Hepatocyte (in vitro differentiated cells): ENCODE results near the gene TMEM202. TPM values are rescaled to one million over a fixed set of nuclear protein-coding genes. Genes with fewer than 3 reads are reported as not detected.

ENCODE experiments used
- DNase-seq: peaks from one replicate; pipeline ENCODE4 v3.0.0-alpha.2; 2016; ENCODE audit warnings: low spot score
- H2AFZ ChIP-seq: fragments of 200-600 bp; sonication (generic); 2 replicates; pipeline ENCODE4 v1.6.0; 2016; ENCODE audit warnings: antibody characterized with exemption, mild to moderate bottlenecking
- H3K27ac ChIP-seq: fragments of 200-600 bp; sonication (generic); 2 replicates; pipeline ENCODE4 v1.5.1; 2016; ENCODE audit warnings: mild to moderate bottlenecking
- H3K27me3 ChIP-seq: fragments of 200-600 bp; sonication (generic); 2 replicates; pipeline ENCODE4 v1.6.1; 2016
- H3K36me3 ChIP-seq: fragments of 200-600 bp; sonication (generic); replicated peaks from 2 replicates; pipeline ENCODE4 v1.5.1; 2016; ENCODE audit warnings: low read depth; ENCODE audit not compliant: insufficient read depth
- H3K4me1 ChIP-seq: fragments of 200-600 bp; sonication (generic); 2 replicates; pipeline ENCODE4 v1.5.1; 2016; ENCODE audit warnings: mild to moderate bottlenecking, moderate library complexity; ENCODE audit not compliant: insufficient read depth
- H3K4me2 ChIP-seq: fragments of 200-600 bp; sonication (generic); 2 replicates; pipeline ENCODE4 v1.6.0; 2016
- H3K4me3 ChIP-seq: fragments of 200-600 bp; sonication (generic); 2 replicates; pipeline ENCODE4 v1.5.1; 2016; ENCODE audit warnings: mild to moderate bottlenecking
- H3K79me2 ChIP-seq: fragments of 200-600 bp; sonication (generic); 2 replicates; pipeline ENCODE4 v1.6.0; 2017; ENCODE audit warnings: mild to moderate bottlenecking
- H3K9me2 ChIP-seq: fragments of 200-600 bp; sonication (generic); replicated peaks from 2 replicates; pipeline ENCODE4 v1.6.0; 2017; ENCODE audit warnings: mild to moderate bottlenecking; ENCODE audit not compliant: insufficient read depth
- H3K9me3 ChIP-seq: fragments of 200-600 bp; sonication (generic); 2 replicates; pipeline ENCODE4 v1.5.1; 2016; ENCODE audit warnings: low read depth, mild to moderate bottlenecking
- H4K20me1 ChIP-seq: fragments of 200-600 bp; sonication (generic); 2 replicates; pipeline ENCODE4 v1.6.0; 2016; ENCODE audit warnings: mild to moderate bottlenecking; ENCODE audit not compliant: insufficient read depth, poor library complexity, severe bottlenecking
- CTCF ChIP-seq: fragments of 200-600 bp; sonication (generic); IDR thresholded peaks from 2 replicates; pipeline ENCODE4 v1.5.1; 2016; ENCODE audit warnings: antibody characterized with exemption, mild to moderate bottlenecking; ENCODE audit not compliant: poor library complexity
- EZH2 ChIP-seq: fragments of 200-600 bp; sonication (generic); IDR thresholded peaks from 2 replicates; pipeline ENCODE4 v1.6.1; 2016; ENCODE audit warnings: antibody characterized with exemption, mild to moderate bottlenecking, borderline replicate concordance
- EZH2phosphoT487 ChIP-seq: fragments of 200-600 bp; sonication (generic); IDR thresholded peaks from one replicate; pipeline ENCODE4 v1.6.1; 2018; ENCODE audit warnings: antibody characterized with exemption, mild to moderate bottlenecking, low read depth, moderate library complexity; ENCODE audit not compliant: unreplicated experiment, severe bottlenecking
- WGBS: methylation state at CpG from one replicate; pipeline ENCODE4 v1.1.6; 2016; ENCODE audit warnings: low lambda C conversion rate; ENCODE audit errors: missing lambda C conversion rate; 5-methylcytosine and 5-hydroxymethylcytosine counted together
- polyA plus RNA-seq: library from polyadenylated mRNA; unstranded; fragments of >200 nt; fragmentation: Nextera tagmentation; extraction: Ambion mirVana; gene quantifications from 2 replicates; pipeline ENCODE4 v1.2.1, GENCODE V29; 2016
- total RNA-seq: library from RNA; depleted of rRNA; stranded (reverse); fragments of >200 nt; gene quantifications from 2 replicates; pipeline ENCODE4 v1.2.3, GENCODE V29; 2014

TMEM202 gene
- total RNA-seq (not detected in 2 replicates), polyA plus RNA-seq (not detected in 2 replicates)

GRCh38 chr15:72397796-72398588 is at the start of gene TMEM202:
TSS of gene TMEM202 (plus strand) at chr15:72398305. CDS start at chr15:72398327, 22 bp downstream.
- Histone ChIP-seq H2AFZ (no peak within 1 kb of the TSS), H3K36me3 (no peaks in the 10 kb centered on the region), H3K27ac (no peak within 1 kb of the TSS), H3K4me2 (no peak within 1 kb of the TSS), H3K9me3 (no peaks in the 10 kb centered on the region), H3K4me3 (no peak within 1 kb of the TSS), H3K9me2 (no peaks in the 10 kb centered on the region), H4K20me1 (no peaks in the 10 kb centered on the region), H3K79me2 (no peaks in the 10 kb centered on the region), H3K27me3 (peaks cover 10% of the 10 kb centered on the region), H3K4me1 (no peaks in the 10 kb centered on the region)
- TF ChIP-seq CTCF (no peak), EZH2phosphoT487 (no peak), EZH2 (no peak)
- WGBS = 77% methylated on average over 4 of the region's 4 CpGs
- no peak for DNase-seq

- TF ChIP-seq CTCF (no peak), EZH2 (no peak), EZH2phosphoT487 (no peak)
- H3K36me3 ChIP-seq = peaks cover 4% of the 10 kb centered on the region
- H3K9me2 ChIP-seq = no peaks in the 10 kb centered on the region
- H3K79me2 ChIP-seq = peaks cover 17% of the 10 kb centered on the region
- no peaks in the 10 kb centered on the region for H3K9me3 ChIP-seq
- no peak overlapping the region for H3K27ac ChIP-seq
- 94% methylated on average over 2 of the region's 2 CpGs for WGBS
- H3K4me3 ChIP-seq = no peak overlapping the region
- H4K20me1 ChIP-seq = peaks cover 18% of the 10 kb centered on the region
- no peaks in the 10 kb centered on the region for H3K27me3 ChIP-seq
- no peak overlapping the region for H3K4me2 ChIP-seq
- DNase-seq = no peak
- H3K4me1 ChIP-seq = no peaks in the 10 kb centered on the region
- no peak overlapping the region for H2AFZ ChIP-seq
These were observed 44.8 kb upstream of the TMEM202 start for GRCh38 chr15:72353266-72353665.

- TF ChIP-seq EZH2 (no peak), CTCF (no peak), EZH2phosphoT487 (no peak)
- H3K36me3 ChIP-seq = peaks cover 4% of the 10 kb centered on the region
- 93% methylated on average over 1 of the region's 1 CpG for WGBS
These were observed 43.6 kb upstream of the TMEM202 start for GRCh38 chr15:72354496-72354895.

More at GRCh38 chr15:72354496-72354895, 43.6 kb upstream of the TMEM202 start:
- DNase-seq = no peak
- Histone ChIP-seq H3K9me3 (no peaks in the 10 kb centered on the region), H3K4me2 (no peak overlapping the region), H3K9me2 (no peaks in the 10 kb centered on the region), H2AFZ (no peak overlapping the region), H4K20me1 (peaks cover 30% of the 10 kb centered on the region), H3K27me3 (no peaks in the 10 kb centered on the region), H3K4me3 (no peak overlapping the region), H3K27ac (no peak overlapping the region), H3K4me1 (no peaks in the 10 kb centered on the region), H3K79me2 (peaks cover 26% of the 10 kb centered on the region)
